Omental fat pad (tissue), 4 donors: ENCODE results near the gene DLGAP1. TPM values are rescaled to one million over a fixed set of nuclear protein-coding genes. Genes with fewer than 3 reads are reported as not detected.

ENCODE experiments used
- ATAC-seq: fragments of 150-250 bp; one replicate; pipeline ENCODE4 v1.9.1; 2016; ENCODE audit warnings: mild to moderate bottlenecking, moderate library complexity; ENCODE audit not compliant: low FRiP score
- DNase-seq: peaks from one replicate; pipeline ENCODE4 v3.0.0-alpha.2; 2019; ENCODE audit warnings: low spot score
- CTCF ChIP-seq, 3 donors: fragments of 450-650 bp; IDR thresholded peaks; one replicate each; pipeline ENCODE4 v1.5.1; 2016 to 2017; ENCODE audit warnings: antibody characterized with exemption in 3 of 3, mild to moderate bottlenecking in 3 of 3, moderate library complexity in 2 of 3
- total RNA-seq, 4 donors: library from RNA; depleted of rRNA; stranded (reverse); fragments of >200 nt; gene quantifications; one replicate each; pipeline ENCODE4 v1.1.0, GENCODE V29; 2016

DLGAP1 gene
- total RNA-seq, 4 donors from 2014 or later = 1.5 to 8.0 (median 5.4) TPM

GRCh38 chr18:3967359-3968180 lies 487.5 kb downstream of the DLGAP1 start:
- no peak for TF ChIP-seq CTCF (IDR thresholded peaks at IDR 0.05)
- ATAC-seq (peak; percentile 57), DNase-seq (no peak)

GRCh38 chr18:3966642-3967358 lies 488.3 kb downstream of the DLGAP1 start:
- no peak for TF ChIP-seq CTCF (IDR thresholded peaks at IDR 0.05)
- ATAC-seq = peak; percentile 54
- DNase-seq = no peak

- ATAC-seq = no peak
- TF ChIP-seq CTCF (IDR thresholded peaks at IDR 0.05) = no peak
These were observed 488.9 kb downstream of the DLGAP1 start for GRCh38 chr18:3966246-3966641.

GRCh38 chr18:3960977-3961376 lies 494.1 kb downstream of the DLGAP1 start:
- ATAC-seq = no peak
- no peak for TF ChIP-seq CTCF (IDR thresholded peaks at IDR 0.05)
- no peak for DNase-seq

More at GRCh38 chr18:3966246-3966641, 488.9 kb downstream of the DLGAP1 start:
- DNase-seq = no peak

GRCh38 chr18:3960142-3960541 lies 495.0 kb downstream of the DLGAP1 start:
- DNase-seq = no peak
- ATAC-seq = no peak
- no peak for TF ChIP-seq CTCF (IDR thresholded peaks at IDR 0.05)

GRCh38 chr18:3952031-3952430 lies 503.1 kb downstream of the DLGAP1 start:
- no peak for TF ChIP-seq CTCF (IDR thresholded peaks at IDR 0.05)
- ATAC-seq (no peak), DNase-seq (no peak)
